ENCODE results near the gene THBS3. TPM values are rescaled to one million over a fixed set of nuclear protein-coding genes. Genes with fewer than 3 reads are reported as not detected.
"Not testable (repeated sequence)": the region's sequence is repeated elsewhere in the genome, so short reads cannot be mapped to it uniquely, and the experiment has no call there.

THBS3 gene
- total and polyA plus RNA-seq, 2 donors (not counting 1 experiment from before 2014, with no cell fraction given) = 36.8 to 39.6 TPM

- H3K79me2 ChIP-seq (ENCODE audit: control insufficient read depth, insufficient read depth, low read length); H4K20me1 ChIP-seq (ENCODE audit: control insufficient read depth, extremely low read depth, insufficient read depth, low read length); H3K9ac ChIP-seq (ENCODE audit: insufficient read depth, low read length); H3K4me2 ChIP-seq (ENCODE audit: extremely low read depth, insufficient read depth, low read length); H2AFZ ChIP-seq (ENCODE audit: low read length); H3K9me3 ChIP-seq (ENCODE audit: control insufficient read depth, insufficient read depth, low read depth, low read length); H3K36me3 ChIP-seq (ENCODE audit: control insufficient read depth, insufficient read depth, low read length); H3K4me1 ChIP-seq (ENCODE audit: control insufficient read depth, extremely low read depth, insufficient read depth, low read length); H3K27me3 ChIP-seq (ENCODE audit: control insufficient read depth, insufficient read depth, low read length); H3K27ac ChIP-seq (ENCODE audit: insufficient read depth, low read length); H3K4me3 ChIP-seq (replicated peaks in 1 of 4; ENCODE audit: control extremely low read depth in 1 of 4, insufficient read depth in 1 of 4, low read depth in 3 of 4, low read length in 4 of 4): not testable (repeated sequence)
- peak; percentile 46 to 80 for DNase-seq (ENCODE audit: low read depth in 2 of 2)
Observed at GRCh38 chr1:155232001-155232978, 24.6 kb upstream of the THBS3 start.

DNA sequence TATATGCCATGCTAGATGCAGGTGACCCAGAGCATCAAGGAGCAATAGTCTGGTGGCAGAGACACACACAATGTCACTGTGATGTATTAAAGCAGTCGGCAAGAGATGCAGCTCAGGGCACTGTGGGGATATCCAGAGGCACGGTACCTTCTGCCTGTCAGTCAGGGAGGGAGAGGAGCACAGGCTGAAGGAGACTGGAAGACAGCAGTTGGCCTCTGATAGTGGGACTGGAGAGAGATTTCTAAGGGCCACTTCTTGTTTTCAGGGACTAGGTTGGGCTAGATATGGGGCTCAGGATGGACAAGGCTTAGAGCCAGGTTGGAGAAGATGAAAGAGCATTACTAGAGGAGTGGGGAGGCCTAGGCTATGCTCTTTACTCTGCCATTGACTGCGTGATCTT is 23.6 kb upstream of the THBS3 start:
- H3K27ac ChIP-seq (ENCODE audit: insufficient read depth, low read length); DNase-seq (ENCODE audit: low read depth in 2 of 2); H3K4me3 ChIP-seq (replicated peaks in 1 of 4; ENCODE audit: control extremely low read depth in 1 of 4, insufficient read depth in 1 of 4, low read depth in 3 of 4, low read length in 4 of 4); H3K9ac ChIP-seq (ENCODE audit: insufficient read depth, low read length); H3K27me3 ChIP-seq (ENCODE audit: control insufficient read depth, insufficient read depth, low read length); H2AFZ ChIP-seq (ENCODE audit: low read length); H4K20me1 ChIP-seq (ENCODE audit: control insufficient read depth, extremely low read depth, insufficient read depth, low read length); H3K4me1 ChIP-seq (ENCODE audit: control insufficient read depth, extremely low read depth, insufficient read depth, low read length); H3K79me2 ChIP-seq (ENCODE audit: control insufficient read depth, insufficient read depth, low read length); H3K36me3 ChIP-seq (ENCODE audit: control insufficient read depth, insufficient read depth, low read length); H3K4me2 ChIP-seq (ENCODE audit: extremely low read depth, insufficient read depth, low read length); H3K9me3 ChIP-seq (ENCODE audit: control insufficient read depth, insufficient read depth, low read depth, low read length): not testable (repeated sequence)

DNA sequence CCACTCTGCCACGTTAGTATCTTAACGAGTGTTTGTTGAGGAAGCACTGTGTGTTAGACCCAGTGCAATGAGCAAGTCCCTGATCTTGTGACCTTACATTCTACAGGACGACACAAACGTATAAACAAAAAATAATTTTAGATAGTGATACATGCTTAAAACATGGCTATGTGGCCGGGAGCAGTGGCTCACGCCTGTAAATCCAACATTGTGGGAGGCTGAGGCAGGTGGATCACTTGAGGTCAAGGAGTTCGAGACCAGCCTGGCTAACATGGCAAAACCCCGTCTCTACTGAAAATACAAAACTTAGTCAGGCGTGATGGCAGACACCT is 20.4 kb upstream of the THBS3 start:
- H3K36me3 ChIP-seq (ENCODE audit: control insufficient read depth, insufficient read depth, low read length) = no peaks in the 10 kb centered on the region
- H3K9me3 ChIP-seq (ENCODE audit: control insufficient read depth, insufficient read depth, low read depth, low read length) = no peaks in the 10 kb centered on the region
- no peaks in the 10 kb centered on the region for H4K20me1 ChIP-seq (ENCODE audit: control insufficient read depth, extremely low read depth, insufficient read depth, low read length)
- peak overlapping the region; percentile 63 for H3K9ac ChIP-seq (ENCODE audit: insufficient read depth, low read length)
- peaks cover 18% of the 10 kb centered on the region for H3K4me1 ChIP-seq (ENCODE audit: control insufficient read depth, extremely low read depth, insufficient read depth, low read length)
- H3K27me3 ChIP-seq (ENCODE audit: control insufficient read depth, insufficient read depth, low read length) = no peaks in the 10 kb centered on the region
- TF ChIP-seq CTCF (conservative IDR thresholded peaks at IDR 0.05 in 1 of 2, IDR thresholded peaks at IDR 0.05 in 1 of 2; ENCODE audit: low read depth in 1 of 2, low read length in 2 of 2) (no peak), EZH2 (IDR thresholded peaks at IDR 0.05; ENCODE audit: low read length, missing control alignments) (no peak)
- peak overlapping the region; percentile 69 for H3K4me2 ChIP-seq (ENCODE audit: extremely low read depth, insufficient read depth, low read length)
- peak overlapping the region; percentile 40 to 55 (median 46) for H3K4me3 ChIP-seq (replicated peaks in 1 of 4; ENCODE audit: control extremely low read depth in 1 of 4, insufficient read depth in 1 of 4, low read depth in 3 of 4, low read length in 4 of 4)
- DNase-seq (ENCODE audit: low read depth in 2 of 2) = no peak
- H2AFZ ChIP-seq (ENCODE audit: low read length) = peak overlapping the region; percentile 94
- H3K79me2 ChIP-seq (ENCODE audit: control insufficient read depth, insufficient read depth, low read length) = peaks cover 11% of the 10 kb centered on the region
- H3K27ac ChIP-seq (ENCODE audit: insufficient read depth, low read length) = peak overlapping the region; percentile 93

All from fibroblast of lung (primary cell).